ENCODE results near the gene TRAPPC2L. TPM values are rescaled to one million over a fixed set of nuclear protein-coding genes. Genes with fewer than 3 reads are reported as not detected.
A peak's percentile ranks its signal among the peaks of the same experiment; 100 is the strongest.

The TRAPPC2L gene
- total and polyA plus RNA-seq, 2 of the 13 experiments (the other 11 are each of a cell fraction or from before 2014, with no cell fraction given): 96.3 to 107 TPM

GRCh38 chr16:88810912-88811768, 45.8 kb upstream of the TRAPPC2L start (continued):
- TF ChIP-seq ZNF784 (CRISPR knock-in tag; IDR thresholded peaks at IDR 0.05; ENCODE audit: borderline replicate concordance) (no peak), GATAD1 (CRISPR knock-in tag; IDR thresholded peaks at IDR 0.05) (peak; percentile 57; the same call in 1 of the 2 replicates), EP300 (IDR thresholded peaks at IDR 0.05; ENCODE audit: low read depth in 2 of 2, low read length in 2 of 2) (no peak), EP300 (CRISPR knock-in tag; IDR thresholded peaks at IDR 0.05; ENCODE audit: borderline replicate concordance) (no peak), ZNF24 (IDR thresholded peaks at IDR 0.05) (no peak), RFX5 (IDR thresholded peaks at IDR 0.05; ENCODE audit: low read depth, low read length) (no peak; the same call in 1 of the 2 replicates), CSRNP2 (CRISPR knock-in tag; conservative IDR thresholded peaks at IDR 0.05; ENCODE audit: low read depth) (no peak), KLF9 (CRISPR knock-in tag; IDR thresholded peaks at IDR 0.05; ENCODE audit: low read depth) (no peak; the same call in 1 of the 2 replicates), PREB (CRISPR knock-in tag; IDR thresholded peaks at IDR 0.05) (no peak), POLR2AphosphoS2 (IDR thresholded peaks at IDR 0.05; ENCODE audit: low read depth, low read length) (no peak), FOXM1 (CRISPR knock-in tag; IDR thresholded peaks at IDR 0.05) (no peak), HNF1B (CRISPR knock-in tag; IDR thresholded peaks at IDR 0.05) (no peak), KLF6 (CRISPR knock-in tag; IDR thresholded peaks at IDR 0.05) (peak; percentile 92), HCFC1 (IDR thresholded peaks at IDR 0.05; ENCODE audit: low read depth, low read length) (no peak), ZNF674 (CRISPR knock-in tag; IDR thresholded peaks at IDR 0.05; ENCODE audit: low read depth) (0 out of 2 replicates have a peak, but pooled peaks have one; percentile 5), PHB2 (IDR thresholded peaks at IDR 0.05; ENCODE audit: partially characterized antibody) (no peak), ZEB1 (IDR thresholded peaks at IDR 0.05; ENCODE audit: insufficient replicate concordance, low read depth) (no peak), ZNF749 (CRISPR knock-in tag; IDR thresholded peaks at IDR 0.05; ENCODE audit: borderline replicate concordance) (no peak; the same call in 1 of the 2 replicates), ZFYVE20 (CRISPR knock-in tag; IDR thresholded peaks at IDR 0.05; ENCODE audit: borderline replicate concordance, low read depth) (0 out of 2 replicates have a peak, but pooled peaks have one; percentile 32), ZNF614 (CRISPR knock-in tag; IDR thresholded peaks at IDR 0.05; ENCODE audit: borderline replicate concordance) (no peak), ZNF839 (CRISPR knock-in tag; IDR thresholded peaks at IDR 0.05; ENCODE audit: borderline replicate concordance) (no peak), ZSCAN22 (CRISPR knock-in tag; IDR thresholded peaks at IDR 0.05) (peak; percentile 69; the same call in 1 of the 2 replicates), RAD51 (IDR thresholded peaks at IDR 0.05; ENCODE audit: borderline replicate concordance) (no peak), STAT5B (CRISPR knock-in tag; IDR thresholded peaks at IDR 0.05) (peak; percentile 50; the same call in 1 of the 2 replicates), NR2F1 (CRISPR knock-in tag; IDR thresholded peaks at IDR 0.05) (no peak), ZBTB7A (CRISPR knock-in tag; IDR thresholded peaks at IDR 0.05) (peak; percentile 57; the same call in 1 of the 2 replicates)

All from HepG2 (cell line).